ENCODE data around the gene C6orf132.

DNA sequence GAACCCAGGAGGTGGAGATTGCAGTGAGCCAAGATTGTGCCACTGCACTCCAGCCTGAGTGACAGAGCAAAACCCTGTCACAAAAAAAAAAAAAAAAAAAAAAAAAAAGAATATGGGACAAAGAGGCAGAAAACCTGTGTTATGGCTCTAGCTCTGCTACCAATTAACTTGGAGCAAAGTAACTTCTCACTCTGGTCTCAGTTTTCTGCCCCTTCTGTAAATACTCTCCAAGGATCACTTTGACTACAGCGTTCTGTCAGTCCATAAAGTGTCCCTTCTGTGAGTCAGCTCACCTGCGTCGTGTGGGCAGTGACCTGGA, 24.6 kb downstream of the C6orf132 start:
- TF ChIP-seq, protein P1, sequence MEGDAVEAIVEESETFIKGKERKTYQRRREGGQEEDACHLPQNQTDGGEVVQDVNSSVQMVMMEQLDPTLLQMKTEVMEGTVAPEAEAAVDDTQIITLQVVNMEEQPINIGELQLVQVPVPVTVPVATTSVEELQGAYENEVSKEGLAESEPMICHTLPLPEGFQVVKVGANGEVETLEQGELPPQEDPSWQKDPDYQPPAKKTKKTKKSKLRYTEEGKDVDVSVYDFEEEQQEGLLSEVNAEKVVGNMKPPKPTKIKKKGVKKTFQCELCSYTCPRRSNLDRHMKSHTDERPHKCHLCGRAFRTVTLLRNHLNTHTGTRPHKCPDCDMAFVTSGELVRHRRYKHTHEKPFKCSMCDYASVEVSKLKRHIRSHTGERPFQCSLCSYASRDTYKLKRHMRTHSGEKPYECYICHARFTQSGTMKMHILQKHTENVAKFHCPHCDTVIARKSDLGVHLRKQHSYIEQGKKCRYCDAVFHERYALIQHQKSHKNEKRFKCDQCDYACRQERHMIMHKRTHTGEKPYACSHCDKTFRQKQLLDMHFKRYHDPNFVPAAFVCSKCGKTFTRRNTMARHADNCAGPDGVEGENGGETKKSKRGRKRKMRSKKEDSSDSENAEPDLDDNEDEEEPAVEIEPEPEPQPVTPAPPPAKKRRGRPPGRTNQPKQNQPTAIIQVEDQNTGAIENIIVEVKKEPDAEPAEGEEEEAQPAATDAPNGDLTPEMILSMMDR (conservative IDR thresholded peaks at IDR 0.05; ENCODE audit: low read depth, low read length), result no peak
- TF ChIP-seq EZH2 (IDR thresholded peaks at IDR 0.05; ENCODE audit: low read length, unreplicated experiment), result no peak
- TF ChIP-seq EZH2phosphoT487 (IDR thresholded peaks at IDR 0.05; ENCODE audit: borderline replicate concordance, low read length), result no peak

Data from PC-3 (cell line).